ENCODE results near the gene FAM193A.

- TF ChIP-seq CTCF (conservative IDR thresholded peaks at IDR 0.05; ENCODE audit: low read depth, low read length) = no peak
- no peak for TF ChIP-seq EZH2 (IDR thresholded peaks at IDR 0.05; ENCODE audit: borderline replicate concordance, low read depth, low read length, poor library complexity, severe bottlenecking)
These were observed 230.7 kb downstream of the FAM193A start for GRCh38 chr4:2767046-2767704.
